B cell (primary cell): ENCODE results near the gene FRAT2. TPM values are rescaled to one million over a fixed set of nuclear protein-coding genes. Genes with fewer than 3 reads are reported as not detected.
"Not testable (repeated sequence)": the region's sequence is repeated elsewhere in the genome, so short reads cannot be mapped to it uniquely, and the experiment has no call there.

Experiments
- ATAC-seq: fragments of 200-7000 bp; cut with Tn5 transposase; one replicate; pipeline ENCODE4 v1.10.0; 2021; ENCODE audit warnings: low read depth, mild to moderate bottlenecking, moderate number of reproducible peaks, moderate library complexity
- CTCF ChIA-PET: fragments of 350-600 bp; sonication (Branson Sonifier 250); formaldehyde crosslinking; loops from one replicate; lab custom pipeline; 2021; ENCODE audit warnings: antibody characterized with exemption, inconsistent platforms; lab: Charles Lee
- POLR2A ChIA-PET: fragments of 350-600 bp; sonication (Branson Sonifier 250); formaldehyde crosslinking; loops from one replicate; lab custom pipeline; 2021; ENCODE audit warnings: antibody characterized with exemption; lab: Charles Lee
- DNase-seq: peaks from one replicate; pipeline ENCODE4 v3.0.0; 2013
- H2AFZ ChIP-seq: 2 replicates; pipeline ENCODE4 v1.6.1; 2012; ENCODE audit warnings: mild to moderate bottlenecking, low read depth, low read length; ENCODE audit not compliant: insufficient read depth, poor library complexity, severe bottlenecking
- H3K27ac ChIP-seq, 2 donors: 1 replicate in 1 of 2; 2 replicates in 1 of 2; pipeline ENCODE4 v1.5.1; 2012 to 2013; ENCODE audit warnings: low read length in 2 of 2, mild to moderate bottlenecking in 2 of 2, moderate library complexity in 1 of 2
- H3K27me3 ChIP-seq, 4 experiments: fragments of 200-600 bp in 1 of 4; sonication (generic) in 1 of 4; replicated peaks in 1 of 4; 1 replicate in 2 of 4; 2 replicates in 2 of 4; pipeline versions ENCODE4 v1.6.1 to v1.7.0; 2013 to 2016; ENCODE audit warnings: low read length in 3 of 4, mild to moderate bottlenecking in 2 of 4, mixed read lengths in 1 of 4, moderate library complexity in 1 of 4; ENCODE audit not compliant: insufficient read depth in 4 of 4, control insufficient read depth in 3 of 4; ENCODE audit errors: control extremely low read depth in 1 of 4
- H3K36me3 ChIP-seq, 2 experiments: replicated peaks in 1 of 2; 1 replicate in 1 of 2; 2 replicates in 1 of 2; pipeline versions ENCODE4 v1.6.1 to v1.7.1; 2013; ENCODE audit warnings: low read length in 1 of 2; ENCODE audit not compliant: insufficient read depth in 2 of 2, control insufficient read depth in 1 of 2; ENCODE audit errors: control extremely low read depth in 1 of 2, extremely low read depth in 1 of 2
- H3K4me1 ChIP-seq, 2 donors: fragments of 200-600 bp in 1 of 2; sonication (generic) in 1 of 2; 1 replicate in 1 of 2; 2 replicates in 1 of 2; pipeline versions ENCODE4 v1.5.1 to v1.6.1; 2013 to 2017; ENCODE audit warnings: low read length in 2 of 2; ENCODE audit not compliant: control insufficient read depth in 2 of 2, insufficient read depth in 2 of 2
- H3K4me2 ChIP-seq: replicated peaks from 2 replicates; pipeline ENCODE3; 2012; ENCODE audit warnings: mild to moderate bottlenecking, low read depth, low read length; ENCODE audit not compliant: poor library complexity, severe bottlenecking
- H3K4me3 ChIP-seq, 5 experiments: fragments of 200-600 bp in 1 of 5; sonication (generic) in 1 of 5; 1 replicate in 3 of 5; 2 replicates in 2 of 5; pipeline versions ENCODE4 v1.5.1 to v1.7.0; 2011 to 2016; ENCODE audit warnings: low read length in 4 of 5, mild to moderate bottlenecking in 4 of 5, low read depth in 2 of 5, control low read depth in 1 of 5, moderate library complexity in 1 of 5; ENCODE audit not compliant: insufficient read depth in 1 of 5; ENCODE audit errors: control extremely low read depth in 1 of 5, extremely low read depth in 1 of 5
- H3K79me2 ChIP-seq: fragments of 200-600 bp; sonication (generic); one replicate; pipeline ENCODE4 v1.6.0; 2016; ENCODE audit warnings: low read length; ENCODE audit not compliant: control insufficient read depth, insufficient read depth
- H3K9ac ChIP-seq: fragments of 200-600 bp; sonication (generic); 2 replicates; pipeline ENCODE4 v1.6.1; 2017; ENCODE audit warnings: mild to moderate bottlenecking, low read length, moderate library complexity
- H3K9me3 ChIP-seq, 3 donors: one replicate each; pipeline versions ENCODE4 v1.6.1 to v1.7.1; 2013; ENCODE audit warnings: low read length in 2 of 3; ENCODE audit not compliant: control insufficient read depth in 2 of 3, insufficient read depth in 1 of 3; ENCODE audit errors: control extremely low read depth in 1 of 3
- H4K20me1 ChIP-seq: 2 replicates; pipeline ENCODE4 v1.6.0; 2012; ENCODE audit warnings: mild to moderate bottlenecking, low read length; ENCODE audit not compliant: insufficient read depth, control insufficient read depth, poor library complexity, severe bottlenecking
- H3K27ac Mint-ChIP-seq: one replicate; pipeline ENCODE4 v1.8.0; 2021; ENCODE audit warnings: mixed read lengths
- H3K27me3 Mint-ChIP-seq: one replicate; pipeline ENCODE4 v1.8.0; 2021; ENCODE audit warnings: mixed read lengths
- H3K4me1 Mint-ChIP-seq: one replicate; pipeline ENCODE4 v1.8.0; 2021; ENCODE audit warnings: mixed read lengths
- H3K4me3 Mint-ChIP-seq: one replicate; pipeline ENCODE4 v1.8.0; 2021; ENCODE audit warnings: mixed read lengths
- H3K9me3 Mint-ChIP-seq: one replicate; pipeline ENCODE4 v1.8.0; 2022; ENCODE audit warnings: mixed read lengths; ENCODE audit not compliant: insufficient read depth
- CTCF ChIP-seq: fragments of 200-600 bp; IDR thresholded peaks from one replicate; pipeline ENCODE4 v1.8.0; 2022; ENCODE audit warnings: antibody characterized with exemption, mild to moderate bottlenecking
- EZH2 ChIP-seq: IDR thresholded peaks from 2 replicates; pipeline ENCODE4 v1.6.1; 2012; ENCODE audit warnings: borderline replicate concordance, low read depth, mild to moderate bottlenecking, moderate library complexity, low read length; ENCODE audit not compliant: insufficient read depth, poor library complexity, severe bottlenecking
- WGBS: methylation state at CpG from one replicate; pipeline ENCODE4 v1.1.5; 2013; ENCODE audit warnings: missing lambda C conversion rate; ENCODE audit not compliant: insufficient coverage; 5-methylcytosine and 5-hydroxymethylcytosine counted together
- intact Hi-C: fragments of 100-400 bp; cut with micrococcal nuclease; formaldehyde crosslinking; loops from one replicate; pipeline ENCODE4 v1.10.0; 2022
- polyA plus RNA-seq: library from polyadenylated mRNA; depleted of rRNA; stranded (reverse); fragments of >200 nt; gene quantifications from 2 replicates; pipeline ENCODE4 v1.2.3, GENCODE V29; 2012
- total RNA-seq, 2 donors: library from RNA; stranded (reverse); fragments of 120-200 nt in 1 of 2; gene quantifications; 1 replicate in 1 of 2; 2 replicates in 1 of 2; pipeline versions ENCODE4 v1.2.3 to v1.2.4, GENCODE V29; 2013 to 2022

The FRAT2 gene
- total and polyA plus RNA-seq, 2 donors (not counting 1 experiment from before 2014, with no cell fraction given): 4.9 to 30.2 TPM

- Mint-ChIP-seq H3K27ac (no peak overlapping the region), H3K4me3 (no peak overlapping the region), H3K4me1 (no peaks in the 10 kb centered on the region), H3K27me3 (no peaks in the 10 kb centered on the region), H3K9me3 (no peaks in the 10 kb centered on the region)
- no peaks in the 10 kb centered on the region for H3K9me3 ChIP-seq
- H3K4me2 ChIP-seq: no peak overlapping the region
- H3K4me1 ChIP-seq: no peaks in the 10 kb centered on the region
- no peaks in the 10 kb centered on the region for H3K79me2 ChIP-seq
- no peaks in the 10 kb centered on the region for H3K36me3 ChIP-seq
- DNase-seq: no peak
- no peak overlapping the region for H3K4me3 ChIP-seq
- ATAC-seq: no peak
- TF ChIP-seq CTCF: no peak
- no peak for TF ChIP-seq EZH2
- H2AFZ ChIP-seq: no peak overlapping the region
- H3K9ac ChIP-seq: no peak overlapping the region
- intact Hi-C loops: no loop called here
- CTCF ChIA-PET: no interaction called here
- H3K27me3 ChIP-seq: no peaks in the 10 kb centered on the region
- no peaks in the 10 kb centered on the region for H4K20me1 ChIP-seq
- POLR2A ChIA-PET: interaction anchor here (0.7 kb wide), 1 partner anchor 58 kb away, joined by 3 read pairs; no protein-coding TSS in a partner anchor
- H3K27ac ChIP-seq: no peak overlapping the region
- 100% methylated on average over 4 of the region's 12 CpGs for whole genome bisulfite sequencing
These were observed 15.4 kb upstream of the FRAT2 start for GRCh38 chr10:97349752-97350513.

DNA sequence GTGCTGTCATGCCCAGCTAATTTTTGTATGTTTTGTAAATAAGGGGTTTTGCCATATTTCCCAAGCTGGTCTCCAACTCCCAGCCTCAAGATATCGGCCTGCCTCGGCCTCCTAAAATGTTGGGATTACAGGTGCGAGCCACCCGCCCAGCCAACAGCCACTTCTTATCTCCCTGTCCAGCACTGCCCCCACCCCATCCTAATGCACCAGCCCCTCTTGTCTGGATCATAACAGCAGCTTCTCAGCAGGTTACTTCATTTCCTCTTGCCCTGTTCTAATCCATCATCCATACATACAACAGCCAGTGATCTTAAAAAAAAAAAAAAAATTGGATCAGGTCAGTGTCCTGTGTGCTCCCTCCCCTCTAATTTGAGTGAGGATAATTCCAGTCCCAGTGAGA lies 12.8 kb upstream of the FRAT2 start:
- Mint-ChIP-seq H3K4me1 (no peaks in the 10 kb centered on the region), H3K27me3 (no peaks in the 10 kb centered on the region), H3K27ac (no peak overlapping the region), H3K9me3 (no peaks in the 10 kb centered on the region), H3K4me3 (no peak overlapping the region)
- Histone ChIP-seq H3K27ac (no peak overlapping the region), H3K9me3 (no peaks in the 10 kb centered on the region), H3K79me2 (no peaks in the 10 kb centered on the region), H3K27me3 (no peaks in the 10 kb centered on the region), H3K4me3 (no peak overlapping the region), H3K4me2 (no peak overlapping the region), H2AFZ (no peak overlapping the region), H3K4me1 (no peaks in the 10 kb centered on the region), H3K36me3 (no peaks in the 10 kb centered on the region), H3K9ac (no peak overlapping the region), H4K20me1 (no peaks in the 10 kb centered on the region)
- ChIA-PET POLR2A (no interaction called here), CTCF (interaction anchor here (1.2 to 1.5 kb wide), 2 partner anchors 11 to 68 kb away, joined by 3 read pairs; no protein-coding TSS in a partner anchor)
- ATAC-seq (no peak), DNase-seq (no peak)
- WGBS: 100% methylated on average over 4 of the region's 4 CpGs
- TF ChIP-seq EZH2: no peak
- TF ChIP-seq CTCF: no peak
- intact Hi-C loops: no loop called here

DNA sequence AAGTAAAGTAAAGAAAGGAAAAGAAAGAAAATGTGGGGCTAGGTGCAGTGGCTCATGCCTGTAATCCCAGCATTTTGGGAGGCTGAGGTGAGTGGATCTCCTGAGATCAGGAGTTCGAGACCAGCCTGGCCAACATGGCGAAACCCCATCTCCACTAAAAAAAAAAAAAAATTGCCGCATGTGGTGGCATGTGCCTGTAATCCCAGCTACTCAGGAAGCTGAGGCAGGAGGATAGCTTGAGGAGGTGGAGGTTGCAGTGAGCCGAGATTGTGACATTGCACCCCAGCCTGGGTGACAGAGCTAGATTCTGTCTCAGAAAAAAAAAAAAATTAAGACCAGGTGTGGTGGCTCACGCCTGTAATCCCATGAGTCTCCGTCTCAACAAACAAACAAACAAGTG lies 9.1 kb upstream of the FRAT2 start:
- 94% methylated on average over 3 of the region's 6 CpGs for WGBS
- H3K4me3 Mint-ChIP-seq, H3K36me3 ChIP-seq, DNase-seq, H3K9me3 ChIP-seq, POLR2A ChIA-PET, H2AFZ ChIP-seq, H3K9me3 Mint-ChIP-seq, ATAC-seq, H3K4me3 ChIP-seq, intact Hi-C loops, H3K4me1 ChIP-seq, H3K27me3 ChIP-seq, H3K79me2 ChIP-seq, H3K27me3 Mint-ChIP-seq, H3K4me1 Mint-ChIP-seq, H3K27ac Mint-ChIP-seq, H3K27ac ChIP-seq, H4K20me1 ChIP-seq, H3K4me2 ChIP-seq, H3K9ac ChIP-seq: not testable (repeated sequence)
- CTCF ChIA-PET: interaction anchor here (1.2 kb wide), 1 partner anchor 10 kb away, joined by 3 read pairs; no protein-coding TSS in a partner anchor
